Heart left ventricle (tissue), 16 donors: Measurements from ENCODE around the gene COL5A3. TPM values are rescaled to one million over a fixed set of nuclear protein-coding genes. Genes with fewer than 3 reads are reported as not detected.
A peak's percentile ranks its signal among the peaks of the same experiment; 100 is the strongest.

ENCODE experiments used
- ATAC-seq, 4 donors: fragments of 200-7000 bp; cut with Tn5 transposase; one replicate each; pipeline ENCODE4 v1.9.1; 2020 to 2022; ENCODE audit warnings: moderate library complexity in 4 of 4, mild to moderate bottlenecking in 3 of 4, moderate number of reproducible peaks in 1 of 4
- DNase-seq, 5 donors: peaks; one replicate each; pipeline ENCODE4 v3.0.0-alpha.2; 2020
- H3K27ac ChIP-seq, 12 donors: fragments of 200-600 bp; sonication (generic) in 4 of 12; one replicate each; pipeline versions ENCODE4 v1.5.0 to v1.8.0; 2016 to 2022; ENCODE audit warnings: mild to moderate bottlenecking in 2 of 12
- H3K27me3 ChIP-seq, 9 donors: fragments of 200-600 bp; sonication (generic) in 2 of 9; one replicate each; pipeline versions ENCODE4 v1.5.1 to v1.8.0; 2016 to 2022; ENCODE audit warnings: mild to moderate bottlenecking in 3 of 9
- H3K36me3 ChIP-seq, 9 donors: fragments of 200-600 bp; sonication (generic) in 2 of 9; one replicate each; pipeline versions ENCODE4 v1.5.0 to v1.8.0; 2018 to 2022; ENCODE audit warnings: mild to moderate bottlenecking in 2 of 9
- H3K4me1 ChIP-seq, 12 donors: fragments of 200-600 bp; sonication (generic) in 4 of 12; one replicate each; pipeline versions ENCODE4 v1.5.0 to v1.8.0; 2016 to 2022; ENCODE audit warnings: mild to moderate bottlenecking in 3 of 12
- H3K4me3 ChIP-seq, 12 donors: fragments of 200-600 bp; sonication (generic) in 4 of 12; one replicate each; pipeline versions ENCODE4 v1.5.0 to v1.8.0; 2017 to 2022; ENCODE audit warnings: mild to moderate bottlenecking in 9 of 12, moderate library complexity in 4 of 12
- H3K9me3 ChIP-seq, 12 donors: fragments of 200-600 bp; sonication (generic) in 4 of 12; one replicate each; pipeline versions ENCODE4 v1.5.0 to v1.8.0; 2016 to 2022; ENCODE audit warnings: mild to moderate bottlenecking in 1 of 12
- POLR2A ChIP-seq, 2 donors: fragments of 450-650 bp; IDR thresholded peaks; one replicate each; pipeline ENCODE4 v1.6.1; 2017; ENCODE audit warnings: antibody characterized with exemption in 2 of 2, mild to moderate bottlenecking in 2 of 2, moderate library complexity in 2 of 2
- WGBS, 4 donors: extraction: QIAGEN DNeasy Blood & Tissue Kit in 2 of 4; methylation state at CpG; one replicate each; pipeline versions ENCODE4 v1.1.5 to v1.1.7; 2013 to 2018; 5-methylcytosine and 5-hydroxymethylcytosine counted together
- intact Hi-C, 10 donors: fragments of 100-400 bp; cut with DNase I; formaldehyde crosslinking; loops; one replicate each; pipeline versions ENCODE4 v1.11.1 to v1.14.2; 2022
- polyA plus RNA-seq, 2 donors: library from polyadenylated mRNA; stranded (reverse); fragments of 200-250 nt; gene quantifications; one replicate each; pipeline ENCODE4 v1.2.3, GENCODE V29; 2013
- total RNA-seq, 9 donors: library from RNA; depleted of rRNA in 2 of 9; stranded (reverse); fragments of >200 nt in 2 of 9; fragmentation: NEBNext Ultra II Directional in 3 of 9; extraction: Animal tissue kit (Norgen Biotek cat#: 25700) in 3 of 9; gene quantifications; one replicate each; pipeline versions ENCODE4 v1.1.0 to v1.2.4, GENCODE V29; 2016 to 2023
- TF ChIP-seq, protein P1 (sequence below), 12 donors: fragments of 200-600 bp; sonication (generic) in 4 of 12; IDR thresholded peaks; one replicate each; pipeline versions ENCODE4 v1.5.0 to v1.8.0; 2018 to 2022; ENCODE audit warnings: antibody characterized with exemption in 12 of 12, mild to moderate bottlenecking in 5 of 12
- donor health status: ischemic (EF 13 %, LVEDD 7.1; RV severe dilation, severe dysfunction).
- donor health status: healthy with polysubstance abuse.
- donor health status: DM: no; HTN: yes; CAD: no.
- donor health status: DM: no; HTN: no; CAD: no.
- donor health status: ischemic (EF 25% LVEDD 6.9; RV normal size, moderate dysfunction).
- donor health status: ischemic (EF 25% LVEDD 5.7; RV mildly dilated, moderate dysfunction).
- donor health status: healthy.
- donor health status: DM: yes; HTN: yes; CAD: no.
- donor health status: ischemic (EF 35%, LVEDD 5.7; RV mildly dilated, moderate dysfunction).
- donor health status: nonischemic (EF 11% LVEDD 7.7; RV severe dilation, severe dysfunction).
- donor health status: DM: yes; HTN: yes; CAD: no.
- donor health status: PGD.
- donor health status: ischemic (EF 29% LVEDD 5.4; RV normal size, mild dysfunction).
- donor health status: nonischemic (EF 23%, LVEDD 6.1; RV moderate dilation, normal function).

The COL5A3 gene
- total and polyA plus RNA-seq, 11 donors, result 5.0 to 34.1 (median 12.2) TPM

- WGBS, 4 donors, result 3 to 9% (median 6%) methylated on average over 3 of the region's 3 CpGs
Observed at GRCh38 chr19:9917321-9917720, 93.0 kb downstream of the COL5A3 start.

GRCh38 chr19:9916719-9917118 lies 93.6 kb downstream of the COL5A3 start:
- DNase-seq, result no peak
- Histone ChIP-seq H3K4me1 (peaks cover 0 to 21% (median 11%) of the 10 kb centered on the region in 12 donors), H3K27ac (no peak overlapping the region), H3K4me3 (no peak overlapping the region), H3K9me3 (no peaks in the 10 kb centered on the region), H3K36me3 (no peaks in the 10 kb centered on the region), H3K27me3 (peaks cover 12 to 42% (median 30%) of the 10 kb centered on the region in 9 donors)
- TF ChIP-seq, protein P1, sequence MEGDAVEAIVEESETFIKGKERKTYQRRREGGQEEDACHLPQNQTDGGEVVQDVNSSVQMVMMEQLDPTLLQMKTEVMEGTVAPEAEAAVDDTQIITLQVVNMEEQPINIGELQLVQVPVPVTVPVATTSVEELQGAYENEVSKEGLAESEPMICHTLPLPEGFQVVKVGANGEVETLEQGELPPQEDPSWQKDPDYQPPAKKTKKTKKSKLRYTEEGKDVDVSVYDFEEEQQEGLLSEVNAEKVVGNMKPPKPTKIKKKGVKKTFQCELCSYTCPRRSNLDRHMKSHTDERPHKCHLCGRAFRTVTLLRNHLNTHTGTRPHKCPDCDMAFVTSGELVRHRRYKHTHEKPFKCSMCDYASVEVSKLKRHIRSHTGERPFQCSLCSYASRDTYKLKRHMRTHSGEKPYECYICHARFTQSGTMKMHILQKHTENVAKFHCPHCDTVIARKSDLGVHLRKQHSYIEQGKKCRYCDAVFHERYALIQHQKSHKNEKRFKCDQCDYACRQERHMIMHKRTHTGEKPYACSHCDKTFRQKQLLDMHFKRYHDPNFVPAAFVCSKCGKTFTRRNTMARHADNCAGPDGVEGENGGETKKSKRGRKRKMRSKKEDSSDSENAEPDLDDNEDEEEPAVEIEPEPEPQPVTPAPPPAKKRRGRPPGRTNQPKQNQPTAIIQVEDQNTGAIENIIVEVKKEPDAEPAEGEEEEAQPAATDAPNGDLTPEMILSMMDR (IDR thresholded peaks at IDR 0.05), result no peak
- intact Hi-C loops, result no loop called here
- WGBS, 4 donors, result 42 to 48% (median 45%) methylated on average over 6 of the region's 6 CpGs
- no peak for ATAC-seq

More at GRCh38 chr19:9917321-9917720, 93.0 kb downstream of the COL5A3 start:
- H3K27me3 ChIP-seq, result peaks cover 9 to 38% (median 24%) of the 10 kb centered on the region in 9 donors
- peak in 3 of 4 donors; percentile 69 to 81 (median 77) for ATAC-seq
- no peaks in the 10 kb centered on the region for H3K9me3 ChIP-seq
- no peaks in the 10 kb centered on the region for H3K36me3 ChIP-seq
- H3K4me1 ChIP-seq, result peaks cover 0 to 21% (median 11%) of the 10 kb centered on the region in 12 donors
- DNase-seq, result peak in 1 of 5 donors; percentile 20
- intact Hi-C loops, result no loop called here
- no peak overlapping the region for H3K27ac ChIP-seq
- no peak overlapping the region for H3K4me3 ChIP-seq
- TF ChIP-seq POLR2A (IDR thresholded peaks at IDR 0.05), result no peak
- TF ChIP-seq, protein P1 (IDR thresholded peaks at IDR 0.05), result no peak

DNA sequence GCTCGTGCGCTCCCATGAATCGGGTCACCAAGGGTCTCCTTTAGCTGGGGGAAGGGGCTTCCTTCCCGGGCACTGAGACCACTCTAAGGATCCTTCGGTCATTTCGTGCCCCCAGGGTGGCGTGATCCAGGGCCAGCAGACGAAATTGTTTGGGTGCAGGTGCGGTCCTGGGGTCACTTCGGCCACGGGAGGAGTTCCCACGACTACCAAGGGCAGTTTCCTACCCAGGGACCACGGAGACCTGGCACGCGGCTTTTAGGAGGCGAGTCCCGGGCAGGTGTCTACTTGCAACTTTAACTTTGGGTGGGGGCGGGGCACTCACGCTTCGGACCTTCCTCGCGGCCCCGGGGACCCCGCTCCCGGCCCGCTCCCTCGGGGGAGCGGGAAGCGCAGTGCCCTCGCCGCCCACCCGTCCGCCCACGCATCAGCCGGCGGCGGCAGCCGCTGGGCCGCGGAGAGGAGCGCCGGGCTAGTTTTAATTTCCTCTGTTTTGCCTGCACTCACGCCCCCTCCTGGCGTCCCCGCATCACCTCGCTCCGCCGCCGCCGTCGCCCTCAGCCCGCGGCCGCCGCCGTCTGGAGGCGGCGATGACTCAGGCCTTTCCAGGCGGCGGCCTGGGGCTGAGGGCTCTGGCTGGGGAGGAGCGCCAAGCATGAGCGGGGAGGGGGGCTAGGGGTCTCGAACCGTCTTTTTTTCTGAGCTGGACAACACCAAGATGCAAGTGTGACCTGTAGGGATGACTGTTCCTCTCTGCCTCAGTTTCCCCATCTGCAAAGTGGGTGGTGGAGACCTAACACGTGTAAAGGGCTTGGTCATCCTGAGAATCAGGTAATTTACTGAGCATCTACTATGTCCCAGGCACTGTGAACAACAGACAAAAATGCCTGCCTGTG lies 95.7 kb downstream of the COL5A3 start:
- TF ChIP-seq, protein P1 (IDR thresholded peaks at IDR 0.05), result peak; percentile 14 to 63 (median 44)
- peak in 1 of 2 donors; percentile 26 for TF ChIP-seq POLR2A (IDR thresholded peaks at IDR 0.05)
- Histone ChIP-seq H3K9me3 (no peaks in the 10 kb centered on the region), H3K4me3 (peak overlapping the region; percentile 32 to 60 (median 48)), H3K27ac (no peak overlapping the region), H3K4me1 (peaks cover 0 to 21% (median 11%) of the 10 kb centered on the region in 12 donors), H3K36me3 (no peaks in the 10 kb centered on the region), H3K27me3 (peaks cover 12 to 60% (median 32%) of the 10 kb centered on the region in 9 donors)
- WGBS, 4 donors, result 1 to 9% (median 1%) methylated on average over 7 to 65 of the region's 65 CpGs
- DNase-seq, result peak; percentile 65 to 85 (median 75)
- peak in 3 of 4 donors; percentile 65 to 87 (median 80) for ATAC-seq
- intact Hi-C loops, result no loop called here

GRCh38 chr19:9914001-9914314 lies 96.3 kb downstream of the COL5A3 start:
- H3K4me3 ChIP-seq, result peak overlapping the region; percentile 32 to 60 (median 48)
- peak in 1 of 4 donors; percentile 12 for ATAC-seq
- H3K9me3 ChIP-seq, result no peaks in the 10 kb centered on the region
- peaks cover 12 to 63% (median 32%) of the 10 kb centered on the region in 9 donors for H3K27me3 ChIP-seq
- 0 to 1% (median 0%) methylated on average over 1 to 27 of the region's 27 CpGs for WGBS, 4 donors
- intact Hi-C loops, result no loop called here
- H3K27ac ChIP-seq, result no peak overlapping the region
- peaks cover 0 to 21% (median 11%) of the 10 kb centered on the region in 12 donors for H3K4me1 ChIP-seq
- no peaks in the 10 kb centered on the region for H3K36me3 ChIP-seq
- no peak for TF ChIP-seq POLR2A (IDR thresholded peaks at IDR 0.05)
- TF ChIP-seq, protein P1 (IDR thresholded peaks at IDR 0.05), result no peak
- peak in 1 of 5 donors; percentile 24 for DNase-seq
